ENCODE measurements around the gene POLA2. TPM values are rescaled to one million over a fixed set of nuclear protein-coding genes. Genes with fewer than 3 reads are reported as not detected.

The POLA2 gene
- 8.7 and 15.5 TPM in 2 replicates for total RNA-seq (2014; rRNA removed; shearing (Covaris generic); ENCODE audit: low replicate concordance)

GRCh38 chr11:65261591-65262380 is at the start of gene POLA2:
POLA2 (plus strand) TSS chr11:65261962; CDS start chr11:65262293, 331 bp downstream.
- DNase-seq (ENCODE audit: low read depth): peak; percentile 88
- in situ Hi-C loops (cut with HindIII; ENCODE audit: low pct_unique_long_range_greater_than_20kb, low sequenced_read_pairs): no loop called here

DNA sequence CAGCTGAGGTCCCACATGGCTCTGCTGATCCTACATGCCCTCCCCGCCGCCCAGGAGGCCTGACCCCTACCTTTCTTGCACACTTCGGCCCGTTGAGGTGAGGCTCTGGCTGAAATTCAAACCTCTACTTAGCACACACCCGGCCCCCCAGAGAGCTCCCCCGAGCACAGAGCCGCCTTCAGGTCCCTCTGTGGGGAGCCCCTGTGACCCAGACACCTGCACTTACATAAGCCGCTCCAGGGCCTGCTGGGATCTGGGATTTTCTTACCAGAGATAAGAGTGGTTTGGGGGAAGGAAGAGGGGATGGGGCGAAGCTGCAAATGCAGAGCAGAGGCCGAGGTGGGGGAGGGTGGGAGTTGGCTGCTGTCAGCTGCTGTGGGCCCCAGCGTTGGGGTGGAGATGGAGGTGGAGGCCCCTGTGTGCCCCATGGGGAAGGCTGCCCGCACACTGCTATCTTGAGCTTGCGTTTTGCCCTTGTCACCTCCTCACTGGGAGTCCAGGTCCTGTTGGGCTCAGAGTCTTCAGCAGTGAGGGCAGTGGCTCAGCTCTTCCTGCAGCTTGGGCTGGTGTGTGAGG is 49.4 kb upstream of the POLA2 start:
- in situ Hi-C loops (cut with HindIII; ENCODE audit: low pct_unique_long_range_greater_than_20kb, low sequenced_read_pairs): no loop called here
- DNase-seq (ENCODE audit: low read depth): no peak

- DNase-seq (ENCODE audit: low read depth): no peak
These were observed 48.2 kb upstream of the POLA2 start for GRCh38 chr11:65213322-65214211.

GRCh38 chr11:65214212-65214845 is 47.4 kb upstream of the POLA2 start:
- in situ Hi-C loops (cut with HindIII; ENCODE audit: low pct_unique_long_range_greater_than_20kb, low sequenced_read_pairs): no loop called here
- no peak for DNase-seq (ENCODE audit: low read depth)

More at GRCh38 chr11:65213322-65214211, 48.2 kb upstream of the POLA2 start:
- in situ Hi-C loops (cut with HindIII; ENCODE audit: low pct_unique_long_range_greater_than_20kb, low sequenced_read_pairs): no loop called here

DNA sequence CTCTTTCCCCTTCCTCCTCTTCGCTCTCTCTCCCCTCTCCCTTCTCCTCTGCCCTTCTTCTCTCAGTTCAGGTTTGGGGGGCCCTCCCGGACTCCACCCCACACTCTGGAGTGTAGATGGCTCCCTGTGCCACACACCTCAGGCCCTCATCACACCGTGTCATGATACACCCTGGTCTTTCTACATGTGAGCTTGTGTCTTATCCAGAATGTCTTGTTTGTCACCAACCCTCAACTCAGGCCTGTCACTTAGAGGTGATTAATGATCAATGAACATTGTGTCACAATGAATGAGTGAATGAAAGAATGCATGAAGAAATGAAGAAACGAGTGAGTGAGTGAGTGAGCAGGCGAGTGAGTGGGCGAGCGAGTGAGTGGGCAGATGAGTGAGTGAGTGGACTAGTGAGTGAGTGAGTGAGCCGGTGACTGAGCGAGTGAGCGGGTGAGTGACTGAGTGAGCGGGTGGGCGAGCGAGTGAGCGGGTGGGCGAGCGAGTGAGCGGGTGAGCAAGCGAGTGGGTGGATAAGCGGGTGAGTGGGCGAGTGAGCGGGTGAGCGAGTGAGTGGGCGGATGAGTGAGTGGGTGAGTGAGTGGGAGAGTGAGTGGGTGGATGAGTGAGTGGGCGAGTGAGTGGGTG is 46.2 kb upstream of the POLA2 start:
- DNase-seq (ENCODE audit: low read depth): no peak
- in situ Hi-C loops (cut with HindIII; ENCODE audit: low pct_unique_long_range_greater_than_20kb, low sequenced_read_pairs): no loop called here

- in situ Hi-C loops (cut with HindIII; ENCODE audit: low pct_unique_long_range_greater_than_20kb, low sequenced_read_pairs): no loop called here
These were observed 44.9 kb upstream of the POLA2 start for GRCh38 chr11:65216830-65217229.

DNA sequence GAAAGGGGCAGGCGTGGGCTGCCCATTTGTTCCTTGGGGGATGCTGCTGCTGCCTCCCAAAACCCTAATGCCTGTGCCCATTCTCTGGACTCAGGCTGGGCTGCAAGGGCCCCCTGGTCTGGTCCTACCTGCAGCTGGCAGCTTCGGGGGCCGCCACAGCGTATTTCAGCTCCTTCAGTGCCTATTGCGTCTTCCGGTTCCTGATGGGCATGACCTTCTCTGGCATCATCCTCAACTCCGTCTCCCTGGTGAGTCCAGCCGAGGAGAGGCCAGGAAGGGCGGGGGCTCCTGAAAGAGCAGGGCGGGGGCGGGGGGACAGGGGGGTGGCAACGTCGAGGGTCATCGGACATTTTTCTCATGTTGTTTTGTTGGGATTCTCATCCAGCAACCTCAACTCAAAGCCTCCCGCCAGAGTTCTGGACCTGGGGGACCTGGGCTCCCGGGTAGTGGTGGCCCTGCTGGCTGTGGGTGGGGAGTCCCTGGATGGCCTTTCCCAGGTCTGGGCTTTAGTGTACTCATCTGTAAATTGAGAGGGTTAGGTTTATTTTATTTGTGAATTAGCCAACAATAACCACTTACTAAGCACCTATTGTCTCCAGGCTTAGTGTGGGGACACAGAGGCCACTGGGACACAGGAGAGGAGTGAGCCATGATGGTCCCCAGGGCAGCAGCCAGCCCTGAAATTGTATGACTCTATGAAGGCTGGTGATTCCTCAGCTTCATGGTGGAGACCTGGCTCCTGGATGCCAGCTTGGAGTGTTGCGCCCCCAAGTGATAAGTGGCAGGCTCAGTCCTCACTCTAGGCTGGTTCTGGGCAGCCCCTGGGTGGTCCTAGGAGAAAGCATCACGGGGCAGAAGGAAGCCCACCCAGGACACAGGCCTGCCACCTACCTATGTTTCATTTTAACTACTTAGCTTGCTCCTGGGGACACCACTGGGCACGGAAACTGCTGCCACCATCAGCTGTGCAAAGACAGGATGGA is 44.0 kb upstream of the POLA2 start:
- no peak for DNase-seq (ENCODE audit: low read depth)
- in situ Hi-C loops (cut with HindIII; ENCODE audit: low pct_unique_long_range_greater_than_20kb, low sequenced_read_pairs): no loop called here

More at GRCh38 chr11:65216830-65217229, 44.9 kb upstream of the POLA2 start:
- DNase-seq (ENCODE audit: low read depth): no peak

- DNase-seq (ENCODE audit: low read depth): no peak
- in situ Hi-C loops (cut with HindIII; ENCODE audit: low pct_unique_long_range_greater_than_20kb, low sequenced_read_pairs): no loop called here
These were observed 43.3 kb upstream of the POLA2 start for GRCh38 chr11:65218446-65218845.

DNA sequence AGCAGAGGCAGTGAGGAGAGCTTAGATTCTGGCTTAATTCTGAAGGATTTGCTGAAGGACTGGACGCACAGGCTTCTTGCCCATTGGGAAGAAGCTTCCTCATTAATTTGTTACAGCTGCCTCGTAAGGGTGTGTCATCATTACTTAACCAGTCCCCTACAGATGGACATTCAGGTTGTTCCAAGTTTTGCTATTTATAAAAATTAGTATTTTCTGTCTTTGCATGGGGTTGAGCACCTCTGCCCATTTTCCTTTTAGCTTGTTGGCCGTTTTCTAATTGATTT is 41.9 kb upstream of the POLA2 start:
- in situ Hi-C loops (cut with HindIII; ENCODE audit: low pct_unique_long_range_greater_than_20kb, low sequenced_read_pairs): no loop called here
- DNase-seq (ENCODE audit: low read depth): no peak

DNA sequence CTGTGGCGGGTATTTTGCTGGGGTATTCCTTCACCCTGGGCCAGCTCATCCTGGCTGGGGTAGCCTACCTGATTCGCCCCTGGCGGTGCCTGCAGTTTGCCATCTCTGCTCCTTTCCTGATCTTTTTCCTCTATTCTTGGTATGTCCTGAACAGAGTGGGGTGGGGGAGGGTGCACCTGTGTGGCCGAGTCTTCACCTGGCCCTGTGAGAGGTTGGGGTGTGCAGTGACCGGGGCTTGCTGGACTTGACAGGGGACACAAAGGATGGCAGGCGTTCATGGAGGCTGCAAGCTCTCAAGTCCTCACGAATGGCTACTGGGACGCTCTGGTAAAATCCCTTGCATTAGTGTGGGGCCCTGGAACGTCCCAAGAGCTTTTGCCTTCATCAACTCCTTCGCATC is 40.7 kb upstream of the POLA2 start:
- in situ Hi-C loops (cut with HindIII; ENCODE audit: low pct_unique_long_range_greater_than_20kb, low sequenced_read_pairs): no loop called here
- no peak for DNase-seq (ENCODE audit: low read depth)

DNA sequence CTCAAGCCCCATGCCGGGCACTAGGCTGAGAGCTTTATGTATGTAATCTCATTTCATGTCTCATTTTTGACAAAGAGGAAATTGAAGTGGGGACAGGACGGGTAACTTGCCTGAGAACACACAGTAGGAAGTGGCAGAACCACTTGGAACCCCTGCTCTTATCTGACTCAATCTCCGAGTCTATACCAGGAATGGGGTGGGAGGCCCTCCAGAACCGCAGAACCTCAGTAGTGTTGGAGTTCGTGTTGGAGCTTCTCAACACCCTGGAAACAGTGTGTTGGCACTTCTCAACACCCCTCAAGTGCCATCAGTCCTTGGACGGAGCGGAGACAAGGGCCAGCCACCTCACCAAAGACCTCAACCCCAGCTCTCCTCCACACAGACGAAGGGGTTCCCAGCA is 38.8 kb upstream of the POLA2 start:
- in situ Hi-C loops (cut with HindIII; ENCODE audit: low pct_unique_long_range_greater_than_20kb, low sequenced_read_pairs): no loop called here
- no peak for DNase-seq (ENCODE audit: low read depth)

DNA sequence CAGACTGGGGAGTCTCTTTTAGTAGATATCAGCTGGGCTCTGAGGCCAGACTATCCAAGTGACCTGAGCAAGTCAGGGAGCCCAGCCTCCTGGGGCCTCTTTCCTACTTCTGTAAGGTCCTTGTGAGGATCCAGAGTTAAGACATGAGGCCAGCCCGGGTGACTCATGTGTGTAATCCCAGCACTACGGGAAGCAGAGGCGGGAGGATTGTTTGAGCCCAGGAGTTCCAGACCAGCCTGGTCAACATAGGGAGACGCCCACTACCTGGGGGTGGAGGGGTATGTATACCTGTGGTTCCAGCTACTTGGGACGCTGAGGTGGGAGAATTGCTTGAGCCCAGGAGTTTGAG is 36.9 kb upstream of the POLA2 start:
- in situ Hi-C loops (cut with HindIII; ENCODE audit: low pct_unique_long_range_greater_than_20kb, low sequenced_read_pairs): no loop called here
- DNase-seq (ENCODE audit: low read depth): no peak

GRCh38 chr11:65225279-65226102 is 36.3 kb upstream of the POLA2 start:
- in situ Hi-C loops (cut with HindIII; ENCODE audit: low pct_unique_long_range_greater_than_20kb, low sequenced_read_pairs): no loop called here
- DNase-seq (ENCODE audit: low read depth): no peak

DNA sequence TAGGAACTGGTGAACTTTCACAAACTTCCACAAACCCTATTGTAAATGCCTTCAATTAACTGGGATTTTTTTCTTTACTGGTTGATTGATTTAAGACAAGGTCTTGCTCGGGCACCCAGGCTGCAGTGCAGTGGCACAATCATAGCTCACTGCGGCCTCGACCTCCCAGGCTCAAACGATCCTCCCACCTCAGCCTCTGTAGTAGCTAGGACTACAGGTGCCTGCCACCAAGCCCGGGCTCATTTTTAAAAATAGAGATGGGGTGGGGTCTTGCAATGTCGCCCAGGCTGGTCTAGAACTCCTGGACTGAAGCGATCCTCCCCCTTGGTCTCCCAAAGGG is 35.7 kb upstream of the POLA2 start:
- no peak for DNase-seq (ENCODE audit: low read depth)
- in situ Hi-C loops (cut with HindIII; ENCODE audit: low pct_unique_long_range_greater_than_20kb, low sequenced_read_pairs): no loop called here

DNA sequence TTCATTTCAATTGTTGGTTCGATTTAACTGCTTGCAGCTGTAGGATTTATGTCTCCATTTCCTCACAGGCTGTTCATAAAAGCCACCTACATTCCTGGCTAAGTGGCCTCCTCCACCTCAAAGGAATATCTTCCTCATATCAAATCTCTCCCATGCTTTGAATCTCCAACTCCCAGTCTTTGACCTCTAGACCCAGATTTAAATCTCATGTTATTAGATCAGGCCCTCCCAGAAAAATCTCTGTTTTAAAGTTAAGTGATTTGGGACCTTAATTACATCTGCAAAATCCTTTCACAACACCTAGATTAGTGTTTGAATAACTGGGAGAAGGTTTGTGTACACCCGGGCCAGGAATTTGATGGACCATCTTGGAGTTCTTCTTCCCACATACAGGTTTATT is 33.9 kb upstream of the POLA2 start:
- in situ Hi-C loops (cut with HindIII; ENCODE audit: low pct_unique_long_range_greater_than_20kb, low sequenced_read_pairs): no loop called here
- no peak for DNase-seq (ENCODE audit: low read depth)

GRCh38 chr11:65236194-65237059 is 25.3 kb upstream of the POLA2 start:
- no peak for DNase-seq (ENCODE audit: low read depth)
- in situ Hi-C loops (cut with HindIII; ENCODE audit: low pct_unique_long_range_greater_than_20kb, low sequenced_read_pairs): no loop called here
